Measurements from ENCODE around the gene RFPL4AL1. TPM values are rescaled to one million over a fixed set of nuclear protein-coding genes. Genes with fewer than 3 reads are reported as not detected.
"Not testable (repeated sequence)": the region's sequence is repeated elsewhere in the genome, so short reads cannot be mapped to it uniquely, and the experiment has no call there.

Gene RFPL4AL1
- total RNA-seq, 4 donors from 2014 or later: not detected

DNA sequence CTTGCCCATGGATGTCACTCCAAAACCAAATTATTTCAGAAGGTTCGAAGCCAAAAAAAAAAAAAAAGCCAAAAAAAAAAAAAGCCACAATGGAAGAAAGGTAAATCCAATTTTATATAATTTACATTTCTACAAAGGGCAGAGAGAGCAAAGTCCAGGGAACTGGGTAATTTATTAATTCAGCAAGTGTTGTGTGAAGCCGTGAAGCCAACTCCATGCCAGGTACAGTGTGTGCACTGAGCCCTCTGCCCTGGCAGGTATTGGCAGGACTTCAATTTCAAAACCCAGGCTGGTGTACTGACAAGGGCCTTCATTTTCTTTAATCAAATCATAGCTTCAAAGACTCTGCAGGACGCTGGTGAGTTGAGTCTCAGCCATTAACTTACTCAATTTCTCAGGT, 15.5 kb upstream of the RFPL4AL1 start:
- no peak for DNase-seq (ENCODE audit: low spot score in 2 of 2)
- intact Hi-C loops (cut with DNase I; ENCODE audit: low total_unique reads): no loop called here

DNA sequence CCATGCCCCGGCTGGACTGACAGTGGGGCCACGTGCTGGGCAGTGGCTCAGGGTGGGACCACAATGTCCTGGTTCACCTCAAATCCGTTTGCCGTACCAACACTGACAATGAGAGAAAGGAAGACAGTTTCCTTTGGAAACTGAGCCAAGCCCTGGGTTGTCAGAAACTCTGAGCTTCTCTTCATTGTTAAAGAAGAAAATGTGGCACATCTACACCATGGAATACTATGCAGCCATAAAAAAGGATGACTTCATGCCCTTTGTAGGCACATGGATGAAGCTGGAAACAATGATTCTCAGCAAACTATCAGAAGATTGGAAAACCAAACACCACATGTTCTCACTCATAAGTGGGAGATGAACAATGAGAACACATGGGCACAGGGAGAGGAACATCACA, 12.1 kb upstream of the RFPL4AL1 start:
- intact Hi-C loops (cut with DNase I; ENCODE audit: low total_unique reads); H3K4me3 ChIP-seq (ENCODE audit: low read depth, poor library complexity, severe bottlenecking); DNase-seq (ENCODE audit: low spot score in 2 of 2): not testable (repeated sequence)
- WGBS, 2 donors: 76 to 78% methylated on average over 4 of the region's 4 CpGs

More for the DNA sequence above, 15.5 kb upstream of the RFPL4AL1 start:
- TF ChIP-seq, protein P1, sequence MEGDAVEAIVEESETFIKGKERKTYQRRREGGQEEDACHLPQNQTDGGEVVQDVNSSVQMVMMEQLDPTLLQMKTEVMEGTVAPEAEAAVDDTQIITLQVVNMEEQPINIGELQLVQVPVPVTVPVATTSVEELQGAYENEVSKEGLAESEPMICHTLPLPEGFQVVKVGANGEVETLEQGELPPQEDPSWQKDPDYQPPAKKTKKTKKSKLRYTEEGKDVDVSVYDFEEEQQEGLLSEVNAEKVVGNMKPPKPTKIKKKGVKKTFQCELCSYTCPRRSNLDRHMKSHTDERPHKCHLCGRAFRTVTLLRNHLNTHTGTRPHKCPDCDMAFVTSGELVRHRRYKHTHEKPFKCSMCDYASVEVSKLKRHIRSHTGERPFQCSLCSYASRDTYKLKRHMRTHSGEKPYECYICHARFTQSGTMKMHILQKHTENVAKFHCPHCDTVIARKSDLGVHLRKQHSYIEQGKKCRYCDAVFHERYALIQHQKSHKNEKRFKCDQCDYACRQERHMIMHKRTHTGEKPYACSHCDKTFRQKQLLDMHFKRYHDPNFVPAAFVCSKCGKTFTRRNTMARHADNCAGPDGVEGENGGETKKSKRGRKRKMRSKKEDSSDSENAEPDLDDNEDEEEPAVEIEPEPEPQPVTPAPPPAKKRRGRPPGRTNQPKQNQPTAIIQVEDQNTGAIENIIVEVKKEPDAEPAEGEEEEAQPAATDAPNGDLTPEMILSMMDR (IDR thresholded peaks at IDR 0.05): no peak
- no peak for TF ChIP-seq POLR2A (IDR thresholded peaks at IDR 0.05)
- WGBS, 2 donors: 62 to 70% methylated on average over 3 of the region's 3 CpGs
- H3K4me3 ChIP-seq (ENCODE audit: low read depth, poor library complexity, severe bottlenecking): no peak overlapping the region

DNA sequence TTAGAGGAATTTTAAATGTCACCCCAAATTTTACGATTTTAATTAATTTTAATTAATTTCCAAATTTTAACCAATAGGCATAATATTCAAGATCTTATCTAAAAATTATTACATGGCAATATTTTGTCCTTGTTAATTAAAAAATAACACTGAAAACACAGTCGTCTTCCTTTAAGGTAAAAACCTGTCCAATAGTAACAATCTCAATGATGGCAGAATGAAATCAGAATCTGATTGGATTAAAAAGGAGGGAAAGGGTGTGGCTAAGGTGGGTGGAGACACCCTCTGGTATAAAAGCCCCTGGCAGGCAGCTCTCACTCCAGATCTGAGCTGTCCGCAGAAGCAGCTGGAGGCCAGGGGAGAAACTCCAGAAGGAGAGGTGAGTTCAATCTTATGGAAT, 10.1 kb upstream of the RFPL4AL1 start, which contains the start of gene RFPL4A:
Gene RFPL4A (plus strand): TSS at position 301 of the 400 bp plus-strand sequence. CDS start 2,704 bp downstream, outside the sequence.
- intact Hi-C loops (cut with DNase I; ENCODE audit: low total_unique reads); H3K4me3 ChIP-seq (ENCODE audit: low read depth, poor library complexity, severe bottlenecking); DNase-seq (ENCODE audit: low spot score in 2 of 2): not testable (repeated sequence)
- 71 to 88% methylated on average over 3 of the region's 3 CpGs for WGBS, 2 donors

DNA sequence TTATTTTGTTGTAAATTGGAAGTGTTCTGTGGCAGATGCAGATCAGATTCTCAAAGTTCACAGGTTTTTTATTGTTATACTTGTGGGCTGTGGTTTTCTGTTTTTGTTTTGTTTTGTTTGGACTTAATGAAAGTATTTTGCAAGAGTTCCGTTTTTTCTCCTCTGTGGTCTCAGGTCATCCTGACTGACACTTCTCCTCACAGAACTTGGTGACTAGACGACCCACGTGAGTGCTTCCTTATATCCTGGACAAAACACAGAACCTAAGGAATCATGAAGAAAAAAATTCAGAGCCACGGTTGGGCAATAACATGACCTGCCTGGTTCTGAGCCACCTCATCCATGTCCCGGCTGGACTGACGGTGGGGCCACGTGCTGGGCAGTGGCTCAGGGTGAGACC, 2.5 kb upstream of the RFPL4AL1 start:
- 61 to 69% methylated on average over 7 of the region's 7 CpGs for WGBS, 2 donors
- no peak for DNase-seq (ENCODE audit: low spot score in 2 of 2)
- intact Hi-C loops (cut with DNase I; ENCODE audit: low total_unique reads): no loop called here
- H3K4me3 ChIP-seq (ENCODE audit: low read depth, poor library complexity, severe bottlenecking): no peak overlapping the region
- TF ChIP-seq POLR2A (IDR thresholded peaks at IDR 0.05): no peak
- TF ChIP-seq, protein P1 (IDR thresholded peaks at IDR 0.05): no peak

DNA sequence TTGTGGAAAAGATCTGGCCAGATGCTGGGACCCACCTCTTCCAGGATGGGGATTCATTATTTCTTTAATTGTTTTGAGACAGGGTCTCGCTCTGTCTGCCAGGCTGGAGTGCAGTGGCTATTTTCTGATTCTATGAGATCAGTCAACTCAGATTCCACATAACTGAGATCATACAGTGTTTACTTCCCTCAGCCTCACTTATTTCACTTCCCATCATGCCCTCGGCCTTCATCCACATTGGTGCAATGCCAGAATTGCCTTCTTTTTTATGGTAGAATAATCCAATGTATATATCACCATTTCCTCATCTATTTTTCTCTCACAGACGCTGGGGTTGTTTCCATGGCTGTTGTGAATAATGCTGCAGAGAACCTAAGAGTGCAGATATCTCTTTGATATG, 714 bp downstream of the RFPL4AL1 start:
- 45 to 51% methylated on average over 2 to 3 of the region's 3 CpGs for WGBS, 2 donors
- DNase-seq (ENCODE audit: low spot score in 2 of 2); intact Hi-C loops (cut with DNase I; ENCODE audit: low total_unique reads); H3K4me3 ChIP-seq (ENCODE audit: low read depth, poor library complexity, severe bottlenecking): not testable (repeated sequence)

DNA sequence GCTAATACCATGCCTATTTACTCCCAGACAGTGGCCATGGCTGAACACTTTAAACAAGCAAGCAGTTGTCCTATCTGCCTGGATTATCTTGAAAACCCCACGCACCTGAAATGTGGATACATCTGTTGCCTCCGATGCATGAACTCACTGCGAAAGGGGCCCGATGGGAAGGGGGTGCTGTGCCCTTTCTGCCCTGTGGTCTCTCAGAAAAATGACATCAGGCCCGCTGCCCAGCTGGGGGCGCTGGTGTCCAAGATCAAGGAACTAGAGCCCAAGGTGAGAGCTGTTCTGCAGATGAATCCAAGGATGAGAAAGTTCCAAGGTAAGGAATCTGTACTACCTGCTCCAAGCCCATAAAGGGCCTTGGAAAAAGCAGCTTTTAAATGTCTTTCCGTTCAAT, 8.6 kb downstream of the RFPL4AL1 start:
- no peak for DNase-seq (ENCODE audit: low spot score in 2 of 2)
- H3K4me3 ChIP-seq (ENCODE audit: low read depth, poor library complexity, severe bottlenecking): no peak overlapping the region
- intact Hi-C loops (cut with DNase I; ENCODE audit: low total_unique reads): no loop called here
- 34 to 40% methylated on average over 7 of the region's 7 CpGs for whole genome bisulfite sequencing, 2 donors
- TF ChIP-seq POLR2A (IDR thresholded peaks at IDR 0.05): no peak
- TF ChIP-seq, protein P1 (IDR thresholded peaks at IDR 0.05): no peak

DNA sequence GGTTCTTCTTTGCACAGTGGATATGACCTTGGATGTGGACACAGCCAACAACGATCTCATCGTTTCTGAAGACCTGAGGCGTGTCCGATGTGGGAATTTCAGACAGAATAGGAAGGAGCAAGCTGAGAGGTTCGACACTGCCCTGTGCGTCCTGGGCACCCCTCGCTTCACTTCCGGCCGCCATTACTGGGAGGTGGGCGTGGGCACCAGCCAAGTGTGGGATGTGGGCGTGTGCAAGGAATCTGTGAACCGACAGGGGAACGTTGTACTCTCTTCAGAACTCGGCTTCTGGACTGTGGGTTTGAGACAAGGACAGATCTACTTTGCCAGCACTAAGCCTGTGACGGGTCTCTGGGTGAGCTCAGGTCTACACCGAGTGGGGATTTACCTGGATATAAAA, 9.4 kb downstream of the RFPL4AL1 start:
- no peak overlapping the region for H3K4me3 ChIP-seq (ENCODE audit: low read depth, poor library complexity, severe bottlenecking)
- intact Hi-C loops (cut with DNase I; ENCODE audit: low total_unique reads): no loop called here
- no peak for DNase-seq (ENCODE audit: low spot score in 2 of 2)
- WGBS, 2 donors: 87 to 88% methylated on average over 16 of the region's 16 CpGs
- TF ChIP-seq POLR2A (IDR thresholded peaks at IDR 0.05): no peak

DNA sequence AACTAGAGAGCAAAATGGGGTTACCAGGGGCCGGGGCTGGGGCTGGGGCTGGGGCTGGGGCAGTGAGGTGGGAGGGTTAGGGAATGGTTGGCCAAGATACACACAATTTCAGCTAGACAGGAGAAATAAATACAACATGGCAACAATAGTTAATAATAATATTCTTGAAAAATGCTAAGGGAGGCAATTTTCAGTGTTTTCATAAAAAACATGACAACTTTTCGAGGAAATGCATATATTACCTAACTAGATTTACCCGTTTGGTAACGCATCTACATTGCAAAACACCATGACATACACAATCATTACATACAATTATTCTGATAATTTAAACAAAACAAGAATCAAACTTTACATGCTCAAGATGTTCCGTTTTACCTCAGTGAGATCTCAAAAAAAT, 12.2 kb downstream of the RFPL4AL1 start:
- 81% methylated on average over 5 of the region's 5 CpGs for WGBS, 2 donors
- TF ChIP-seq, protein P1 (IDR thresholded peaks at IDR 0.05): no peak
- TF ChIP-seq POLR2A (IDR thresholded peaks at IDR 0.05): no peak
- DNase-seq (ENCODE audit: low spot score in 2 of 2): no peak
- H3K4me3 ChIP-seq (ENCODE audit: low read depth, poor library complexity, severe bottlenecking): no peak overlapping the region
- intact Hi-C loops (cut with DNase I; ENCODE audit: low total_unique reads): no loop called here

Measured in lower leg skin (tissue), 4 donors.